ENCODE data around the gene CEP170B. TPM values are rescaled to one million over a fixed set of nuclear protein-coding genes. Genes with fewer than 3 reads are reported as not detected.

Gene CEP170B
- total RNA-seq, 1 donor from 2014 or later, result 80.4 TPM

DNA sequence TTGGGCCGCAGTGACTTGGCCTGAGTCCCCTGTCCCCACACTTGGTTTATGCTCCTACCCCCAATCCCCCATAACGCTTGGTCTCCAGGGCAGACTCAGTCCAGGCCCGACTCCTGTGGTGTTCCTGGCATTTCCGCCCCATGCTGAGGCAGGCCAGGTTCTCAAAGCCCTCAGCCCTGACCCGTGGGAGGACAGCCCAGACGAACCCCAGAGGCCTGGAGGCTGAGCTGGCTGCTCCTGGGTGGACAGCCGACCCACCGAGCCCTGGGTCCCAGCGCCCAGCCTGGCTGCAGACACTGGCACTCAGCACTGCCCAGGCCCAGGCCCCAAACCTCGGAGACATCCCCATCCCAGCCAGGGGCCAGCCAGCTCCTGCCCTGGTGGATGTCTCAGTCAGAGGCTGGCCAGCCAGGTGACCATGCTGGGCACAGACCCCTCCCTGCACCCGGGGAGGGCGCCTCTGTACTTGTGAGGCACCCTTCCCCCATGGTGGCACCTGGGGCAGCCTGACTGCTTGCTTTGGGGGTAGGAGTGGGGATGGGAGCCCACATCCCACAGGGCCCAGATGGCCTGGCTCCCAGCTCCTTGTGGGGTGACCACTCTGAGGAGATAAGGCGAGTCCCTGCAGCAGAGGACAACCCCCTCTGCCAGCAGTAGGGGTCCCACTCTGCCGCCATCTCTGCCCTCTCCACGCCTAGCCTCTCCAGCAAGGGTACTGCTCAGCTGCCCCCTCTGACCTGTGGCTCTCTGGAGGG lies 61.0 kb downstream of the CEP170B start:
- Mint-ChIP-seq H3K4me3 (ENCODE audit: unreplicated experiment) (no peak overlapping the region), H3K36me3 (ENCODE audit: unreplicated experiment) (peaks cover 6% of the 10 kb centered on the region), H3K27ac (ENCODE audit: unreplicated experiment) (no peak overlapping the region), H3K27me3 (ENCODE audit: unreplicated experiment) (peaks cover 3% of the 10 kb centered on the region), H3K9me3 (ENCODE audit: unreplicated experiment) (peaks cover 10% of the 10 kb centered on the region), H3K4me1 (ENCODE audit: low read depth, unreplicated experiment) (no peaks in the 10 kb centered on the region)
- TF ChIP-seq, protein P1, sequence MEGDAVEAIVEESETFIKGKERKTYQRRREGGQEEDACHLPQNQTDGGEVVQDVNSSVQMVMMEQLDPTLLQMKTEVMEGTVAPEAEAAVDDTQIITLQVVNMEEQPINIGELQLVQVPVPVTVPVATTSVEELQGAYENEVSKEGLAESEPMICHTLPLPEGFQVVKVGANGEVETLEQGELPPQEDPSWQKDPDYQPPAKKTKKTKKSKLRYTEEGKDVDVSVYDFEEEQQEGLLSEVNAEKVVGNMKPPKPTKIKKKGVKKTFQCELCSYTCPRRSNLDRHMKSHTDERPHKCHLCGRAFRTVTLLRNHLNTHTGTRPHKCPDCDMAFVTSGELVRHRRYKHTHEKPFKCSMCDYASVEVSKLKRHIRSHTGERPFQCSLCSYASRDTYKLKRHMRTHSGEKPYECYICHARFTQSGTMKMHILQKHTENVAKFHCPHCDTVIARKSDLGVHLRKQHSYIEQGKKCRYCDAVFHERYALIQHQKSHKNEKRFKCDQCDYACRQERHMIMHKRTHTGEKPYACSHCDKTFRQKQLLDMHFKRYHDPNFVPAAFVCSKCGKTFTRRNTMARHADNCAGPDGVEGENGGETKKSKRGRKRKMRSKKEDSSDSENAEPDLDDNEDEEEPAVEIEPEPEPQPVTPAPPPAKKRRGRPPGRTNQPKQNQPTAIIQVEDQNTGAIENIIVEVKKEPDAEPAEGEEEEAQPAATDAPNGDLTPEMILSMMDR (IDR thresholded peaks at IDR 0.05; ENCODE audit: partially characterized antibody, unreplicated experiment), result no peak
- DNase-seq, result no peak

DNA sequence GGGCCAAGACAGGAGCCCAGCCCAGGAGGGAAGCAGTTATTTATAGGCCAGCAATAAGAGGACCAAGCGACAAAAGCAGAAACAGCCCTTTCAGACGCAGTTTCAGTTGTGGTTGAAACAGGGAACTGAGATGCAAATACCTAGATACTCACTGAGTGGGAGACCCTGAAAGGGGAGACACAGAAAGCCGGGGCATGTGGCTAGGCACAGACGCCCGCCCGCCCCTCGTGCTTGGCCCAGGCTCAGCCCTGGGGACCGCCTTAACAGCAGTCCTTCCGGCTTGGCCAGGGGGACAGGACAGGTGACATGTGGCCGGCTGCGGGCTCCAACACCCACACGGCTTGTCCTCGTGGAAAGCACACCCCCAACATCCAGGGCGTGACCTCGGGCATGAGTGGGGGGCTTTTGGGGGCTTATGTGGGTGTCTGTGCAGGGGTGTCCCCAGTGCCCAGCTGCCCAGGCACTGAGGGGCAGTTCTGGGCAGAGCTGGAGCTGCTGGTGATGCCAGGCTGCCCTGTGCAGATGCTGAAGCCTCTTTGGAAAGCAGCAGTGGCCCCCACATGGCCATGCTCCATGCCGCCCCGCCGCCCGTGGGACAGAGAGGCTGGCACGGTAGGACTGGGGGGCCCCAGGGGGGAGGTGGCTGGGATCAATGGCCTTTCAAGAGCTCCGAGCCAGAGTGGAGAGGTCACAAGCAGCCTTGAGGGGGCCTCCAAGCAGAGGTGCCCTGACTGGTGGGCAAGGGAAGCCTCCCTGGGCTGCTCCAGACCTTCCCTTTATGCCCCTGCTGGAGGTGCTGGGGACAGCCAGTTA lies 61.8 kb downstream of the CEP170B start:
- Mint-ChIP-seq H3K27me3 (ENCODE audit: unreplicated experiment) (peaks cover 3% of the 10 kb centered on the region), H3K4me3 (ENCODE audit: unreplicated experiment) (no peak overlapping the region), H3K4me1 (ENCODE audit: low read depth, unreplicated experiment) (no peaks in the 10 kb centered on the region), H3K9me3 (ENCODE audit: unreplicated experiment) (peaks cover 4% of the 10 kb centered on the region), H3K27ac (ENCODE audit: unreplicated experiment) (no peak overlapping the region), H3K36me3 (ENCODE audit: unreplicated experiment) (no peaks in the 10 kb centered on the region)
- DNase-seq, result no peak
- TF ChIP-seq, protein P1 (IDR thresholded peaks at IDR 0.05; ENCODE audit: partially characterized antibody, unreplicated experiment), result no peak

DNA sequence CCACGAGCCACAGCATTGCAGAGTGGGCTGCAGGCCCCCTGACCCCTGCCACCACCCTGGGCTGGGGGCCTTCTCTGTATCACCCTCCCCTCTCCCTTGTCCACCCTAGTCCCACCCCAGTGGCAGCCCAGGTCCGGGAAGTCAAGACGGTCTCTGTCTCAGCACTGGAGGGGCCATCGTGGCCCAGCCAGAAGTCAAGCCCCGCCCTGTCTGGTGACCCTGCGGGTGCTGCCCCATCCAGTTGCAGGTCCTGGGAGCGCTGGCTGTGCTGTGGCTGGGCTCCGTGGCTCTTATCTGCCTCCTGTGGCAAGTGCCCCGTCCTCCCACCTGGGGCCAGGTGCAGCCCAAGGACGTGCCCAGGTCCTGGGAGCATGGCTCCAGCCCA lies 62.4 kb downstream of the CEP170B start:
- H3K9me3 Mint-ChIP-seq (ENCODE audit: unreplicated experiment), result peaks cover 6% of the 10 kb centered on the region
- TF ChIP-seq, protein P1 (IDR thresholded peaks at IDR 0.05; ENCODE audit: partially characterized antibody, unreplicated experiment), result no peak
- peaks cover 6% of the 10 kb centered on the region for H3K27me3 Mint-ChIP-seq (ENCODE audit: unreplicated experiment)
- H3K36me3 Mint-ChIP-seq (ENCODE audit: unreplicated experiment), result no peaks in the 10 kb centered on the region
- no peak overlapping the region for H3K27ac Mint-ChIP-seq (ENCODE audit: unreplicated experiment)
- no peaks in the 10 kb centered on the region for H3K4me1 Mint-ChIP-seq (ENCODE audit: low read depth, unreplicated experiment)
- no peak for DNase-seq
- H3K4me3 Mint-ChIP-seq (ENCODE audit: unreplicated experiment), result no peak overlapping the region

DNA sequence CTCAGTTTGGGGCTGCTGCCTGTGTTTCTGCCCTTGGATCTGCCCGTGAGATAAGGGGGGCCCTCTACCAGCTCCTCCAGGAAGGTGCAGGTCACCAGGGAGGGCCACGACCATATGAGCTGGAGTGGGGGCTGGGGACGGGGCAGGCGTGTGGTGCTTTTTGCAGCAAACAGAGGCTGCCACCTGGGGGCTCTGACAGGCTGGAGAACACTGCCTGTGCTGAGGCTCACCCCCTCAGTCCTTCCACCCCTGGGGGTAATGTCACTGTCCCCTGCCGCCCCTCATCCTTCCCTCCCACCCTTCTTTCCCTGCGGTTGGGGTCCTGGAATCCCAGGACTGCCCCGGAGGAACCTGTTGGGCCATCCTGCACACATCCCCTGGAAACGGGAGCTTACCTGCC lies 62.8 kb downstream of the CEP170B start:
- H3K36me3 Mint-ChIP-seq (ENCODE audit: unreplicated experiment), result no peaks in the 10 kb centered on the region

More for the DNA sequence above, 62.8 kb downstream of the CEP170B start:
- no peaks in the 10 kb centered on the region for H3K4me1 Mint-ChIP-seq (ENCODE audit: low read depth, unreplicated experiment)
- H3K27me3 Mint-ChIP-seq (ENCODE audit: unreplicated experiment), result peaks cover 6% of the 10 kb centered on the region
- TF ChIP-seq, protein P1 (IDR thresholded peaks at IDR 0.05; ENCODE audit: partially characterized antibody, unreplicated experiment), result no peak
- H3K4me3 Mint-ChIP-seq (ENCODE audit: unreplicated experiment), result no peak overlapping the region
- H3K27ac Mint-ChIP-seq (ENCODE audit: unreplicated experiment), result no peak overlapping the region
- peaks cover 6% of the 10 kb centered on the region for H3K9me3 Mint-ChIP-seq (ENCODE audit: unreplicated experiment)
- no peak for DNase-seq

All from glutamatergic neuron (in vitro differentiated cells).